Left ventricle myocardium inferior (tissue), 1 donor: ENCODE results near the gene PMEL. TPM values are rescaled to one million over a fixed set of nuclear protein-coding genes. Genes with fewer than 3 reads are reported as not detected.
A peak's percentile ranks its signal among the peaks of the same experiment; 100 is the strongest.

Source experiments
- DNase-seq: peaks from one replicate; pipeline ENCODE4 v3.0.0-alpha.2; 2020
- H3K27ac ChIP-seq: fragments of 200-600 bp; replicated peaks from 2 replicates; pipeline ENCODE4 v1.8.0; 2021
- H3K27me3 ChIP-seq: fragments of 200-600 bp; 2 replicates; pipeline ENCODE4 v1.8.0; 2021; ENCODE audit warnings: low read depth
- H3K36me3 ChIP-seq: fragments of 200-600 bp; 2 replicates; pipeline ENCODE4 v1.8.0; 2021
- H3K4me1 ChIP-seq: fragments of 200-600 bp; 2 replicates; pipeline ENCODE4 v1.8.0; 2021
- H3K4me3 ChIP-seq: fragments of 200-600 bp; 2 replicates; pipeline ENCODE4 v1.8.0; 2021; ENCODE audit warnings: mild to moderate bottlenecking, moderate library complexity
- H3K9me3 ChIP-seq: fragments of 200-600 bp; replicated peaks from 2 replicates; pipeline ENCODE4 v1.8.0; 2021
- intact Hi-C: fragments of 100-400 bp; cut with micrococcal nuclease; formaldehyde crosslinking; loops from one replicate; pipeline ENCODE4 v1.11.0; 2022
- total RNA-seq: library from RNA; stranded (reverse); fragmentation: NEBNext Ultra II Directional; extraction: Animal tissue kit (Norgen Biotek cat#: 25700); gene quantifications from one replicate; pipeline ENCODE4 v1.2.1, GENCODE V29; 2021
- TF ChIP-seq, protein P1 (sequence below): fragments of 200-600 bp; IDR thresholded peaks from 2 replicates; pipeline ENCODE4 v1.8.0; 2021; ENCODE audit warnings: antibody characterized with exemption, mild to moderate bottlenecking, borderline replicate concordance
- donor health status: DM: no; HTN: yes; CAD: no; lungs with severe emphysema.

The PMEL gene
- total RNA-seq, 1 donor from 2014 or later = 0.16 TPM

- H3K9me3 ChIP-seq = no peaks in the 10 kb centered on the region
- no peak for DNase-seq
- peaks cover 23% of the 10 kb centered on the region for H3K4me1 ChIP-seq
- H3K27me3 ChIP-seq = no peaks in the 10 kb centered on the region
- TF ChIP-seq, protein P1, sequence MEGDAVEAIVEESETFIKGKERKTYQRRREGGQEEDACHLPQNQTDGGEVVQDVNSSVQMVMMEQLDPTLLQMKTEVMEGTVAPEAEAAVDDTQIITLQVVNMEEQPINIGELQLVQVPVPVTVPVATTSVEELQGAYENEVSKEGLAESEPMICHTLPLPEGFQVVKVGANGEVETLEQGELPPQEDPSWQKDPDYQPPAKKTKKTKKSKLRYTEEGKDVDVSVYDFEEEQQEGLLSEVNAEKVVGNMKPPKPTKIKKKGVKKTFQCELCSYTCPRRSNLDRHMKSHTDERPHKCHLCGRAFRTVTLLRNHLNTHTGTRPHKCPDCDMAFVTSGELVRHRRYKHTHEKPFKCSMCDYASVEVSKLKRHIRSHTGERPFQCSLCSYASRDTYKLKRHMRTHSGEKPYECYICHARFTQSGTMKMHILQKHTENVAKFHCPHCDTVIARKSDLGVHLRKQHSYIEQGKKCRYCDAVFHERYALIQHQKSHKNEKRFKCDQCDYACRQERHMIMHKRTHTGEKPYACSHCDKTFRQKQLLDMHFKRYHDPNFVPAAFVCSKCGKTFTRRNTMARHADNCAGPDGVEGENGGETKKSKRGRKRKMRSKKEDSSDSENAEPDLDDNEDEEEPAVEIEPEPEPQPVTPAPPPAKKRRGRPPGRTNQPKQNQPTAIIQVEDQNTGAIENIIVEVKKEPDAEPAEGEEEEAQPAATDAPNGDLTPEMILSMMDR = no peak
- no peak overlapping the region for H3K4me3 ChIP-seq
- intact Hi-C loops = loop anchor here (5.0 to 10.0 kb wide), 2 partner anchors 113 to 201 kb away; partner anchors contain the start of gene DNAJC14
- H3K36me3 ChIP-seq = peaks cover 8% of the 10 kb centered on the region
- no peak overlapping the region for H3K27ac ChIP-seq
These were observed 27.9 kb downstream of the PMEL start for GRCh38 chr12:55937981-55938380.

DNA sequence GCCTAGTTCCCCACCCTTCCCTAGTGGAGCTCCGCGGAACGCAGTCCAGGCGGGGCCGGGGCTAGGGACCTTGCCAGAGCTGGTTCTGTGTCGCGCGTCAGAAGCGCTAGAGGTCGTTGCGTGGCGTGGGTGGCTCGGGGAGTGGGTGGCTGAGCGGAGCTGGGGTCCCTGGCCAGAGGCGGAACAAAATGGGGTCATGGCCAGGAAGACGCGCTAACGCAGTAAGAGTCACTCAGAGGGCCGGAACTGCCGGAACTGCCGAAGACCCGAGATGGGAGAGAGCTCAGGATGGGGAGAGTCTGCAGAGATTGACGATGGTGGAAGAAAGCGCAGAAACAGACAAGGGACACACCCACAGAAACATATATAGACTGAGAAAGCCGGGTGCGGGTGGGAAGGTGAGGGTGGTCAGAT is 30.1 kb downstream of the PMEL start:
- Histone ChIP-seq H3K27ac (peak overlapping the region; percentile 71), H3K9me3 (no peaks in the 10 kb centered on the region), H3K4me3 (peak overlapping the region; percentile 55), H3K27me3 (no peaks in the 10 kb centered on the region), H3K4me1 (peaks cover 42% of the 10 kb centered on the region), H3K36me3 (no peaks in the 10 kb centered on the region)
- peak; percentile 54 for DNase-seq
- intact Hi-C loops = loop anchor here (5.0 to 10.0 kb wide), 2 partner anchors 111 to 198 kb away; partner anchors contain the start of gene DNAJC14
- TF ChIP-seq, protein P1 = no peak

DNA sequence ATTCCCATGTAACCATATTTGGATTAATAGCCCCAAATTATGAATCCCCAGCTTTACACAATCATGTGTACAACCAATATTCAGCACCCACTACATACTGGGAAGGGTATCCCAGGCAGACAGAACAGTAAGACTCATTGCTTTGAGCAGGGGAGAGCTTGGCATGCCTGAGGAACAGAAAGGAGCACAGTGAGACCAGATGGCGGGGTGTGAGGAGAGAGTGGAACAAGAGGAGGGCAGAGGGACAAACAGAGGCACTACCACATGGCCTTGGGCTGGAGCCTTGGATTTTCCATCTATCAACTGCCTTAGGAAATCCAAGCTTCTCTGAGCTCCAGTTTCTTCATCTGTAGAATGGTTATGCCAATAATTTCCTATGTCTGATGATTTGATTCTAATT is 31.1 kb downstream of the PMEL start:
- Histone ChIP-seq H3K4me1 (peaks cover 44% of the 10 kb centered on the region), H3K27ac (no peak overlapping the region), H3K27me3 (no peaks in the 10 kb centered on the region), H3K9me3 (no peaks in the 10 kb centered on the region), H3K36me3 (no peaks in the 10 kb centered on the region), H3K4me3 (no peak overlapping the region)
- no peak for DNase-seq
- intact Hi-C loops = loop anchor here (5.0 to 10.0 kb wide), 2 partner anchors 110 to 197 kb away; partner anchors contain the start of gene DNAJC14
- TF ChIP-seq, protein P1 = no peak

DNA sequence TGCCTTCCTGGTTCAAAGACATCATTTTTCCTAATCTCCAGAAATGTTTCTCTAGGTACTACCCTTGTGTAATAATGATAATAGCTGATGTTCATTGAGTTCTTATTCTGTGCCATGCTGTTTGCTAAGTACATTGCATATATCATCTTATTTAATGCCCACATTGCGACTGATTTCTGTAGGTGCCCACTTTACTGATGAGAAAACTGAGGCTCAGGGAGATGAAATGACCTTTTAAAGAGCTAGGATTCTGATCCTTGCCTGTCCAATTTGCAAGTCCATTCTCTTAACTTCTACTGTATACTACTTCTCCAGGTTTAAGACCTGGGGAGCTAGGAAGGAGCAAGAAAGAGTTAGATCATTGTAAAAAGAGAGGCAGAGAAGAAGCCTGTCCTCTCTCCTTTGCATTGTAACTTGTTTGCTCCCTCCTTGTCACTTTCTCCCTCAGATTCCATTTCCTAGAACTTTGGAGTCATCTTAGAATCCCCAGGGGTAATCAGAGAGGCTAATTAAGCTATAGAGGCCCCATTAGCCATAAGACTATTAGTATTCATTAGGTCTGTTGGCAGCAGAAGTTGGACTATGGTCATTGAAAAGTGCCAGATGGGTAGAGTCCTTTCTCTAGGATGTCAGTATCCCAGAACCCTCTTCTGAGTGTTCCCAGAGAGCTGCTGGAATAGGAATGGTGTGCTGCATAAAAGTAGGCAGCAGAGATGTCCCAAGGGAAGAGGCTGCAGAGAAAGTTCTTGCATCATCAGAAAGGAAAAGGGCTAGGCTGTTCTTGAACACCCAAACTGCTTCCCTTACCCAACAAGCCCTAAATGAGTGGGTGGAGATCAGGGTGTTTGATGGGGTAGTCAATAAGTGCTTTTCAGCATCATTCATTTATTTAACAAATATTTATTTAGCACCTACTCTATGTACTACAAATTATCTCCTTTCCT is 31.8 kb downstream of the PMEL start:
- intact Hi-C loops = loop anchor here (10.0 kb wide), 1 partner anchor 109 kb away; the partner anchor contains the start of gene DNAJC14
- DNase-seq = no peak
- H3K36me3 ChIP-seq = no peaks in the 10 kb centered on the region
- H3K27me3 ChIP-seq = no peaks in the 10 kb centered on the region
- TF ChIP-seq, protein P1 = no peak
- no peak overlapping the region for H3K27ac ChIP-seq
- H3K9me3 ChIP-seq = no peaks in the 10 kb centered on the region
- no peak overlapping the region for H3K4me3 ChIP-seq
- H3K4me1 ChIP-seq = peaks cover 45% of the 10 kb centered on the region

DNA sequence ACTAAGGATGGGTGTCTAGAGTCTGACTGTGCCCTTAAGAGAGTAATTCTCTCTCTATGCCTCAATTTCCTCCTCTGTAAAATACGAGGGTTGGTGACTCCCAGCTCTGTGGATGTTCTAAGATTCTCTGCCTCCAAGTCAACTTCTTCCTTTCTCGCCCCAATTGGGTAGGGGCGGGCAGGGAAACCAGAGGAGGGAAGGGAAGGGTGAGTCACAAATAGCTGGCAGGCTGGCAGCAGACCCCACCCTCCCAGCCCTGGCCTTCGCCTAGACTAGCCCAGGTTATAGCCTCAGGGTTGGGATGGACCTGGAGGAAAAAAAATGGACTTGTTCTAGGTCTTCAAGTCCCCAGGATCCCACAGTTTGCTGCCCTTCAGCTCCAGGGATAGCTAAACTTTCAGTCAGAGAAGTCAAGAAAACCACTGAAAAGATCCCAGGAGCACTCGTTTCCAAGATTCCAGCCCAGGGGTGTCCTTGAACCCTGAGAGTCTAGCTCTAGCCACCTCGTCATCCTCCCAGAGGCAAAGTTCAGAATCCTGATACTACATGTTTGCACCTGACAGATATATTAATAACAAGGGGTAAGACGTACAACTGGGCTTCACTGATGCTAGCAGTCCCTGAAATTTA is 32.6 kb downstream of the PMEL start:
- Histone ChIP-seq H3K4me3 (peak overlapping the region; percentile 84), H3K27ac (no peak overlapping the region), H3K9me3 (no peaks in the 10 kb centered on the region), H3K27me3 (no peaks in the 10 kb centered on the region), H3K4me1 (peaks cover 53% of the 10 kb centered on the region), H3K36me3 (no peaks in the 10 kb centered on the region)
- TF ChIP-seq, protein P1 = no peak
- intact Hi-C loops = loop anchor here (10.0 kb wide), 1 partner anchor 108 kb away; the partner anchor contains the start of gene DNAJC14
- no peak for DNase-seq
